Measurements from ENCODE around the gene CILP.
"Not testable (repeated sequence)": the region's sequence is repeated elsewhere in the genome, so short reads cannot be mapped to it uniquely, and the experiment has no call there.

CILP gene, protein sequence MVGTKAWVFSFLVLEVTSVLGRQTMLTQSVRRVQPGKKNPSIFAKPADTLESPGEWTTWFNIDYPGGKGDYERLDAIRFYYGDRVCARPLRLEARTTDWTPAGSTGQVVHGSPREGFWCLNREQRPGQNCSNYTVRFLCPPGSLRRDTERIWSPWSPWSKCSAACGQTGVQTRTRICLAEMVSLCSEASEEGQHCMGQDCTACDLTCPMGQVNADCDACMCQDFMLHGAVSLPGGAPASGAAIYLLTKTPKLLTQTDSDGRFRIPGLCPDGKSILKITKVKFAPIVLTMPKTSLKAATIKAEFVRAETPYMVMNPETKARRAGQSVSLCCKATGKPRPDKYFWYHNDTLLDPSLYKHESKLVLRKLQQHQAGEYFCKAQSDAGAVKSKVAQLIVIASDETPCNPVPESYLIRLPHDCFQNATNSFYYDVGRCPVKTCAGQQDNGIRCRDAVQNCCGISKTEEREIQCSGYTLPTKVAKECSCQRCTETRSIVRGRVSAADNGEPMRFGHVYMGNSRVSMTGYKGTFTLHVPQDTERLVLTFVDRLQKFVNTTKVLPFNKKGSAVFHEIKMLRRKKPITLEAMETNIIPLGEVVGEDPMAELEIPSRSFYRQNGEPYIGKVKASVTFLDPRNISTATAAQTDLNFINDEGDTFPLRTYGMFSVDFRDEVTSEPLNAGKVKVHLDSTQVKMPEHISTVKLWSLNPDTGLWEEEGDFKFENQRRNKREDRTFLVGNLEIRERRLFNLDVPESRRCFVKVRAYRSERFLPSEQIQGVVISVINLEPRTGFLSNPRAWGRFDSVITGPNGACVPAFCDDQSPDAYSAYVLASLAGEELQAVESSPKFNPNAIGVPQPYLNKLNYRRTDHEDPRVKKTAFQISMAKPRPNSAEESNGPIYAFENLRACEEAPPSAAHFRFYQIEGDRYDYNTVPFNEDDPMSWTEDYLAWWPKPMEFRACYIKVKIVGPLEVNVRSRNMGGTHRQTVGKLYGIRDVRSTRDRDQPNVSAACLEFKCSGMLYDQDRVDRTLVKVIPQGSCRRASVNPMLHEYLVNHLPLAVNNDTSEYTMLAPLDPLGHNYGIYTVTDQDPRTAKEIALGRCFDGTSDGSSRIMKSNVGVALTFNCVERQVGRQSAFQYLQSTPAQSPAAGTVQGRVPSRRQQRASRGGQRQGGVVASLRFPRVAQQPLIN

DNA sequence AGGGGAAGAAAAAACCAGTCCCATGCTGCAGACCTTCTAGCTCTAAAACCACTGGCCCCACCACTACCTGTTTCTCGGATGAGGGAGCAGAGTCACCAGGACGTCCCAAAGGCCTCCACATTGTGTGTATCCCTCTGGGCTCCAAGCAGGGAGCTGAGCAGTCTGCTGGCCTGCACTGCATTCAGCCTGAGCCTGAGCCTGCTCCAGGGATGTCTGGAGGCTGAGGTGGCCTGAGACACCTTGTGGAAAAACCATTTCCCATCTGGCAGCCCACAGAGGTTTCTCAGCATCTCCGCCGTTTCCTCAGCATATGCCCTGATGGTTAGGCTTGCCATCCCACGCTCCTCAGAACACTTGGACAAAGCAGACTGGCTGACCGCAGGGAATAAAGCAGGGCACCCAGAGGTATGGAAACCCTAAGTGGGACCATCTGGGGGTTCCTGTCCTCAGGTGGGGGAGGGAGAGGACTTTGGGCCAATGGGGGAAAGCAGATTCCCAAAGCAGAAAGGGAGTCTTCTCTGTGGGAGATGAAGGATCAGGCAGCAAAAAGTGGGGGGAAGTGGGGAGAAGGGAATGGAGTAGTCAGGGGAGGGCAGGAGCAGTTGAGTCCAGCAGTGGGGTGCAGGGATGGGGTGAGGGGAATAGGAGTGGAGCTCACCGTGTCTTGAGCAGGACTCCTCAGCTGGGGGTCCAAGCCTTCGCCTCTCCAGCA lies at the start of gene CILP:
Gene CILP (minus strand): TSS at position 704 of the 712 bp plus-strand sequence. CDS start 1,718 bp downstream, outside the sequence.
- in situ Hi-C loops (cut with MboI; ENCODE audit: low sequenced_read_pairs), result no loop called here

DNA sequence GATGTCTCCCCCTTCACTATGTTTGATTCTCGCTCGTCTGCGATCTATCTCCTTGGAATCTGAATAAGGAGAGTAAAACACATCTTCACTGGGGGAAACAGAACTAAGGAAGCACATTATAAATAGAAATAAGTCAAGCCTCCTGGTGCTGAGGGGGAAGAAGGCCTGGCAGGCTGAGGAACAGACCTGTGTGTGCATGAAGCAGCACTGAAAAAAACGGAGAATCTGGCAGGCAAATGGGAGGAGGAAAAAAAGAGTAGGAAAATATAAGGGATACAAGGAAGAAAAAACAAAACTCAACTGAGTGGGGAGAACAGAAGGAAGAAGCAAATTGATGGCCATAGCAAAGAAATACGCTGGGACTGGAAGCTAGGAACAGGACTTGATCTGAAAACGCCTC lies 49.7 kb upstream of the CILP start:
- in situ Hi-C loops (cut with MboI; ENCODE audit: low sequenced_read_pairs), result no loop called here

DNA sequence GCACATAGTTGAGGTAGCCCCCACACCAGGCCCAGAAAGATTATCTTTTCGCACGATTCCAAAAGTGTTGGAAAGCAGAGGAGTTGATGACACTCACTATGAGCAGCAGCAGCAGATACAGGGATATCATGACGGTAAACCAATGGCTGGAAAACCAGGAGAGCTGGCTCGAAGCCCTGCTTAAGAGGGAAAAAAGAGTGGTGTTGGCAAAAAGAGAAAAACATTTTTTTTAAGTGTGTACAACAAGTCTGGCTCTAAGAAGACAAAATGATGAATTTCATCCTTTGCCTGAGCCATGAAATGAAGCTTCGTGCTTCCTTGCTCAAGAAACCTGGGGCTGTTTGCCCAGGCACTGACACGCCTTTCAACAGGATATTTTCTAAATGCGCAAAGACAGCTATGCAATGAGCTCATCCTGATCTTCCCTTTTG lies 48.1 kb upstream of the CILP start:
- in situ Hi-C loops (cut with MboI; ENCODE audit: low sequenced_read_pairs), result no loop called here

DNA sequence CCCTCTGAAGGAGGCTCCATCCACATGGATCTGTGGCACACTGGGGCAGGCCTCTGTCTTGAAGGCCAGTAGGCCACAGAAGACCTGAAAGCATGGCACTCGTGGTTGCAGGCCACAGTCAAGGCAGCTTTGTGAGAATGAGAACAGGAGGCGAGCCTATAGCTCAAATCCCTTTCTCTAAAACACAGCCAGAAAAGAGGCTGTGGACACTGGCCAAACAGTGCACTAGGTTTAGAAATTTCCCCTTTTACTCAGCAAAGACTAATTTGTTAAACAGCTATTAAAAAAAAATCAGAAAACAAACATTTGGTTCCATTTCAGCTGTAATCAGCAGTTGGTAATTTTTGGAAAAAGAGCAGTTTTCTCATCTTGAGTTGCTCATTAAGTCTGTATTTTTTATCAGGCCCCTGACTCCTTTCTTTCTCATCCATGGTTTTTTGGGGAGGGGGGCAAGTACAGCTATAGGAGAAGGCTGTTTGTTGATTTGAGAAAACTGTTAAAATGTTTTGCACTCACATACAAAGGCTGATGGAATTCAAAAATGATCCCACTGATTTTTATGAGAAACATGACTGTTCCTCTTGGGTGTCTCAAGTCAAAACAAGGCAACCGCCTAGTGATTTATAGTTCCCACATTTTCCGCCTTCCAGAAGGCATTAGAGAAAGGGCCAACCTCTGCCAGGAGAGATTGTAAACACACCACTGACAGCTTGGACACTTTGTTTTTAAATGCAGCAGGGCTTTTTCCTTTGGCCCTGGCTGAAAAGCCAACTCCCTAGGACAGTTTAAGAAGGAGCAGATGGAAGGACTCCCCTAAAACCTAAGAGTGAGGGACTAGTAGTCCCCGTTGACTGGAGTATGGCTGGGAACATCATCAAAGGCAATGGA lies 47.3 kb upstream of the CILP start:
- in situ Hi-C loops (cut with MboI; ENCODE audit: low sequenced_read_pairs), result no loop called here

DNA sequence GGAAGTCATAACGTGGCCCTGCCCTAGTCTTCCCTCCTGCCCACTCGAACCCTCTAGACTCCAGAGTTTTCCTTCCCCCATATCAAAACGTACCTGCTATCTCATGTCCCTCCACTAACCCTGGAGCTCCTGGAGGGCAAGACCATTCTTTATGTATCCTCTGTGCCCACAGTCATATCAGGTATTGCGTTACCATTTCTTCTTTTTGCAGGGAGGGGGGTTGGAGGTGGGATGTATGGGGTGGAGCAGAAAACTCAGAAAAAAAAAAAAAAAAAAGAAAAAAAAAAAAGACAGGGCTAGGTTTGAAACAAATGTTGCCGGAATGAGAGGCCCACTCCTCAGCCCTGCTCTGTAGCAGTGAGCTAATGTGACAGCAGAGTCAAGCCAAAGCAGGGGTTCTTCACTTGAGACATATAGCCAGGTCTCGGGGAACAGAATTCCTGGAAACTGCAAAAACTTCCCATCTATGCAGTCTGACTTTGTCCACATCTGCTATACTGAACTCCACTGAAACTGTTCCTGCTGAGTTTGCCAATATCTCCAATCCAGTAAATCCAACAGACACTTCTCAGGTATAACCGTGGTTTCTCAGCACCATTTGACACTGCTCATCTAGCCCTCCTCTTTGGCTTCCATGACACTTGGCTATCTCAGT lies 44.3 kb upstream of the CILP start:
- in situ Hi-C loops (cut with MboI; ENCODE audit: low sequenced_read_pairs), result no loop called here

DNA sequence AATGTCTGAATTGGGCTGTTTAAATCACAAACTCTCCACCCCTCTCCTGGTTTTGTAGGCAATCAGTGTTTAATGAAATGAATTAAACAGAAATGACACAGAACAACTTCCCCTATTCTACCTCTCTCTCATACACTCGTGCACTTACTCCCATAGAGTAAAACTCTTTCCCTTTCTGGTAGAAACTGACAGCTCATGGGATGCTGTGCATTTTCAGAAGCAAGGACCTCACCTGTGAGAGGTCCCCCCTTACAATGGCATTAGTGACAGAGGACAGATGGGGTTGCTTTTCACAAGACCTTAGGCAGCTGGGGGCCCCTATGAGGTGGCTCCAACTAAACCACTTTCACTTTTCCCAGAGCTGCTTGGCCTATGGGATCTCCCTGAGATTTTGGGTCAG lies 43.5 kb upstream of the CILP start:
- in situ Hi-C loops (cut with MboI; ENCODE audit: low sequenced_read_pairs), result no loop called here

DNA sequence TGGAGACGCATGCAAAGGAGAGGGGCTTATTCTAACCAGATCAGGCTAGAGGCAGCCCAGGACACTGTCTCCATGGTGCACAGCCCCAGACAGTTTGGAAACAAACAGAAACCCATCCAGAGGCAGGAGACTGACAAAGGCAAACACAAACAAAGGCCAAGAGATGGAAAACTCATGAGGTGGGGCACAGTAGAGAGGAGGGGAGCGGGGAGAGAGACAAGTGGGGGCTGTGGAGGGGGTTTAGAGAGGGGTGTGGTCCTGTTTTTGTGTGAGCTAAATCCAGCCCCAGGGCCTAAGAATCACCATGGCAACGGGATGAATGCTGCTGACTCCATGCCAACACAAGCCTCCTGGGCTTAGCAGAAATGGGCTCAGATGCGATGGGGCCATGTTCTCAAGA lies 43.1 kb upstream of the CILP start:
- in situ Hi-C loops (cut with MboI; ENCODE audit: low sequenced_read_pairs), result no loop called here

DNA sequence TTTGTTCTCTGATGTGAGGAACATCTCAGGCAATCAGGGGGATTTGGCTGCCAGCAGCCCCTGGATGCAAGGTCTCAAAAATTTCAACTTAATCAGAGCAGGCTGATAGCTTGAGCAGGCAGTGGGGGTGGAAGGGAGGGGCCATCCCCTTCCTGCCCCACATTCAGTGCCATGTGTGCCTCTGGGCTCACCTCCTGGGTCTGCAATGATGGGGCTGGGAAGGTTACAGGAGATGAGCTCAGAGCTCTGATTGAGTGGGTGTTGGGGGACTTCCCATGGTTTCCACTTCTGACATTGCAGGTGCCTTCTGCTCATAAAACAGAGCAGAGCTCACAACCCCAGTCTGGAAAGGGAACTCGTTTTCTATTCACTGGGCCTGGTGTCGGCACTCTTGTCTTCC lies 38.4 kb upstream of the CILP start:
- in situ Hi-C loops (cut with MboI; ENCODE audit: low sequenced_read_pairs), result no loop called here

DNA sequence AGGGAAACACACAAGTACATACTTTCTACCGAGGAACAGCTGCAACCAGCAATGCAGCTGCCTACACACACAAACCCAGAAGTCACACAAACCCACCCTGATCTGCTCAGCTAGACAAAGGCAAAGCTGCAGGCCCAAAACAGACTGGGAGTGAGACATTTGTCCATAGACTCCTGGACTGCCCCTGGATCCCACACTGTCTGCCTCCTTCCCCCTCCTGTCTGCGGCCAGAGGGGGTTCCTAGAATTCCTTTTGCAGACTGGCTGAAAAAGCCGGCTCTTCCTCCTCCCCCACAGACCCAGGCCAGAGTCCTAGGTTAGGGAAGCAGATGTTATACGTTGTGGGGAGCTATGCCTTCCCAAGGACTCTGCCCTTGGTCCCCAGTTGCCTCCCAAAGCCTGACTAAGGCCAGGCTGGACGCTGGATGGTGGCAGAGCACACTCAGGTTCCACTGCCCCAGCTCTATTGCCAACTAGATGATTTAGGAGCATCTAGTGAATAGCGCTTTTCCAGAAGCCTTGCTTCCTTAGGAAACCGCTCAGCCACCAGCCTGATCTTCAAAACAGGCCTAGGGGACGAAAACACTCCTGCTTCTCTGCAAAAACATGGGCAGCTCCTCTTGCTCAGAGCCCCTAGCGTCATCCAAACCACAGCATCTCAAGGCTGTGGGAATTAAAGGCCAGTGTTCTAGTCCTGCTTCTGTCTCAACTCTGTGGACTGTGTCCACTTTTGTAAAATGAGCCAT lies 37.4 kb upstream of the CILP start:
- in situ Hi-C loops (cut with MboI; ENCODE audit: low sequenced_read_pairs), result no loop called here

DNA sequence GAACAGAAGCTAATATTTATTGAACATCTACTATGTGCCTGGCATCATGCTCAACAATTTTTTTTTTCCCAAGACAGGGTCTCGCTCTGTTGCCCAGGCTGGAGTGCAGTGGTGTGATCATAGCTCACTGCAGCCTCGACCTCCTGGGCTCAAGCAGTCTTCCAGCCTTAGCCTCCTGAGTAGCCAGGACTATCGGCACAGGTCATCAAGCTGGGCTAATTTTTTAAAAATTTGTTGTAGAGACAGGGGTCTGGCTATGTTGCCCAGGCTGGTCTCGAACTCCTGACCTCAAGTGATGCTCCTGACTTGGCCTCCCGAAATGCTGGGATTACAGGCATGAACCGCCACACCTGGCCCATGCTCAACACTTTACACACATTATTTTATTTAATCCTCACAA lies 35.7 kb upstream of the CILP start:
- in situ Hi-C loops (cut with MboI; ENCODE audit: low sequenced_read_pairs), result no loop called here

DNA sequence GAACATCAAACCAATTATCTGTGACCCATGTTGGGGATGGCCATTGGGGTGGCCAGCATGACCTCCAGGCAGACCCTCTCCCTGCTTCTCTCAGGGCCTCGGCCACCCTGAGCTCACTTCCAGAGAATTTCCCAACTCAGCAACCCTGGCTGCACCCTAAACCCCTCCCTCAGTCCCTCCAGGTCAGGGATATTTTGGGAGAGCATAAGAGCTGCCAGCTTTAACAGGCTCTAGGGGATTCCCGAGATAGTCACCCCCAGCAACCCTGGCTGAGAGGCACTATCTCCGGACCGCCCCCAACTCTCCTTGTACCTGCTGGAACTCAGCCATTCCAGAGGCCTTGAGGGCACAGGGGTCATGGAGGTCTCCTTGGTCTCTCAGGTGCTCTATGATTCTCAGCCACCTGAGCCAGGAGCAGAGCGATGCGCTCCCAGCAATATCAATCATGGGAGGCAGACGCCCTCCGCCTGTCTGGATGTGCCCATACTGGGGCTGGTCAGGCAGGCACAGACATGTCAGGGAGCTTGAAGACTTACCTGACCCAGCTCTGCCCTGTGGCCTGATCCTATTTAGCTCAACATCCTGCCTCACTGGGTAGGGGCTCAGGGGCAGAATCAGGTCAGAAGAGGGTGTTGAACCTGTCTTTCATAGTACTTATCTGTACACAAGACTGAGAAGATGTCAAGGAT lies 34.9 kb upstream of the CILP start:
- in situ Hi-C loops (cut with MboI; ENCODE audit: low sequenced_read_pairs), result no loop called here

DNA sequence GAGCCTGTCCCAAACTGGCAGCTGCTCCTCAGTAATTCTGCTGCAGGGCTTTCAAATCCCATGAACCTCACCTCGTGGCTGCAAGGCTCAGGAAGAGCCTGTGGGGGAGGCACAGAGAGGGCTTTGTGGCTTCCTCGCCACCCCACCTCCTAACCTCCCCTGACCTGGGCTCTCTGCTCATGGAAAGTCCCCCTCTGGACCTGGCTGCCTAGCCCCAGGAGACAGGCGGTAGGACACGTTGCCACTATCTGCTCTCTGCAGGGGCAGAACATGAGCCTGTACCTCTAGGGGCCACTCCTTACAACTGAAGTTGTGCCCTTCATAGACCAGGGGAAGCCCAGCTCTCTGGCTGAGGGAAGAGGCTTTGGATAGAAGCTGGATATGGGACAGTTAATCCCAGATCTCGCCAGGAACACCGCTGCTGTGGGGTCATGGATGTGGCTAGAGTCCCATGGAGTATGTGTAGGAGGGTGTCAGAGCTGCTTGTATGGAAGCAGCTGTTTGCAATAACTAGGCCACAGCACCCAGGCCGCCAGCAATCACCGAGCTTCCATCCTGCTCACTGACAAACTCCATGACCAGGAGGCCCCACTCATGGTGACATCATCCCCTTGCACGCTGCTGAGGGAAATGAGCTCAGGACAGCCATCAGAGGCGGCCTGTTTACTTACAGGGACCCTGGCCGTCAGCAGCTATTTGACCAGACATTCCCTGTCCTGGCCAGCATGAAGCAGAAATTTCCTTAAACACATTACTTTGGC lies 34.0 kb upstream of the CILP start:
- in situ Hi-C loops (cut with MboI; ENCODE audit: low sequenced_read_pairs), result no loop called here

DNA sequence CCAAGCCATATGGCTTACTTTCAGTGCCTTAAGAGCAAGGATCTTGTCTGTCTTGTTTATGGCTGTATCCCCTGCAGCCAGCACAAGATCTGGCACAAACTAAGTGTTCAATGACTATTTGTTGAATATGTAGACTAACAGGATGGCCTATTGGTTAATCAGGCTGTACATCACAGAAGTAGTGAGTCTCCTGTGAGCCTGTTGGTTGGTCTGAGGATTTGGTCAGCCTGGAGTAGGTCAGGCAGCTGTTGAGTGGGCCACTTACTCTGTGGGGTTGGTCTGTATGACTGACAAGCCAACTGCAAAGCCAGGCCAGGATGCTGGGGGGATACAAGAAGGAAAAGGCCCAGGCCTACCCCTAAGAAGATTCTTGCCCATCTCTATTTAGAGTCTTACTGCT lies 33.4 kb upstream of the CILP start:
- in situ Hi-C loops (cut with MboI; ENCODE audit: low sequenced_read_pairs), result no loop called here

DNA sequence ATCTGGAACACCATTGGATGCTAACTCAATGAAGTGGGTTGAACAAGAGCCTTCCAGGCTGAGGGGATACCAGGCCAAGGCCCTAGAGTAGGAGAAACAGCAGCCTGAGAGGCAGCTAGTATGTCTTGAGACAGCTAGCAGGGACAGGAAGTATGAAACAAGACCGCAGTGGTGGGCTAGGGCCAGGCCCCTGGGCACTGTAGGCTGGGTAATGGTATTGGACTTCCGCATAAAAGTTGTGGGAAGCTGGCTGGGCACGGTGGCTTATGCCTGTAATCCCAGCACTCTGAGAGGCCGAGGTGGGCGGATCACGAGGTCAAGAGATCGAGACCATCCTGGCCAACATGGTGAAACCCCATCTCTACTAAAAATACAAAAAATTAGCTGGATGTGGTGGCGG lies 25.2 kb upstream of the CILP start:
- in situ Hi-C loops (cut with MboI; ENCODE audit: low sequenced_read_pairs), result not testable (repeated sequence)

DNA sequence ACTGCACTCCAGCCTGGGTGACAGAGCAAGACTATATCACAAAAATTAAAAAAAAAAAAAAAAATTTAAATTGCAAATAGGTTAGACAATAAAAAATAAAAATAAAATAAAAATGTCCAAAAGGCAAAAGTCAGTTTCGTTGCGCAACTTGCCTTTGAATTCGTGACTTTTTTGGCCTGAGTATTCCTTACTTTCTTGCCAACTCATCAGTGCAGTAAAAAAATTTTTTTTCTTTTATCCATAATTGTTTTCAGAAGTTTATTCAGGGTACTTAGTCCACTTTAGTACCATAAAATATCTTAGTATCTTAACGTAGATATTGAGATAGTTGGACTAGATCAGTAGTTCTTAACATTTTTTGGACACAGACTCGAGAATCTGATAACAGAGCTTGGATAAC lies 22.4 kb upstream of the CILP start:
- in situ Hi-C loops (cut with MboI; ENCODE audit: low sequenced_read_pairs), result no loop called here

DNA sequence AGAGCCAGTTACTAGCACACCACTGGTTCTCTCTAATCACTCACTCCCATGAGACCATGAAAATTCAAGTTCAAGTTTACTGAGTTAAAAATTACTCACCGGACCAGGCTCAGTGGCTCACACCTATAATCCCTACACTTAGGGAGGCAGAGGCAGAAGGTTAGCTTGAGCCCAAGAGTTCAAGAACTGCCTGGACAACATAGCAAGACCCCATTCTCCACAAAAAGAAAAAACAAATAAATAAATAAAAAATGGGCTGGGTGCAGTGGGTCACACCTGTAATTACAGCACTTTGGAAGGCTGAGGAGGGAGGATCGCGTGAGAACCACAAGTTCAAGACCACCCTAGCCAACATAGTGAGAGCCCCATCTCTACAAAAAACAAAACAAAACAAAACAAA lies 21.2 kb upstream of the CILP start:
- in situ Hi-C loops (cut with MboI; ENCODE audit: low sequenced_read_pairs), result no loop called here

DNA sequence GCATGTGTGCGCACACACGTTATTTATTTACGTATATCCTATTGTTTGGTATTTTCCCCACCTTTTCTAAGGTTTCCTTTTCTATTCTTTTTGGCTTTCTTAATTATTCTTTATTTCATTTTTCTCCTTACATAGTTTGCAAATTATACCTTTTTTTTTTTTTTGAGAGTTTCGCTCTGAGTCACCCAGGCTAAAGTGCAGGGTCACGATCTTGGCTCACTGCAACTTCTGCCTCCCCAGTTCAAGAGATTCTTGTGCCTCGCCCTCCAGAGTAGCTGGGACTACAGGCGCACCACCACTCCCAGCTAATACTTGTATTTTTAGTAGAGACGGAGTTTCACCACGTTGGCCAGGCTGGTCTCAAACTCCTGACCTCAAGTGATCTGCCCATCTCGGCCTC lies 20.0 kb upstream of the CILP start:
- in situ Hi-C loops (cut with MboI; ENCODE audit: low sequenced_read_pairs), result no loop called here
